NCI-H2171 treated with DMSO at 0.1 percent for 48 hours (cell line): ENCODE measurements around the gene LRPAP1.
"Not testable (repeated sequence)": the region's sequence is repeated elsewhere in the genome, so short reads cannot be mapped to it uniquely, and the experiment has no call there.

ENCODE experiments used
- DNase-seq: peaks from one replicate; lab custom pipeline; 2025; lab: John Stamatoyannopoulos, UW

Gene LRPAP1

GRCh38 chr4:3560465-3560864, 28.2 kb upstream of the LRPAP1 start:
- DNase-seq = not testable (repeated sequence)

- DNase-seq = not testable (repeated sequence)
These were observed 27.4 kb upstream of the LRPAP1 start for GRCh38 chr4:3559381-3560290.

- DNase-seq = not testable (repeated sequence)
These were observed 26.3 kb upstream of the LRPAP1 start for GRCh38 chr4:3558514-3558836.

GRCh38 chr4:3557676-3558513, 25.7 kb upstream of the LRPAP1 start:
- DNase-seq = not testable (repeated sequence)

GRCh38 chr4:3557088-3557492, 24.9 kb upstream of the LRPAP1 start:
- not testable (repeated sequence) for DNase-seq

GRCh38 chr4:3556244-3556867, 24.1 kb upstream of the LRPAP1 start:
- DNase-seq = not testable (repeated sequence)

GRCh38 chr4:3555459-3556070, 23.3 kb upstream of the LRPAP1 start:
- not testable (repeated sequence) for DNase-seq

- not testable (repeated sequence) for DNase-seq
These were observed 19.1 kb upstream of the LRPAP1 start for GRCh38 chr4:3551366-3551765.

- not testable (repeated sequence) for DNase-seq
These were observed 18.6 kb upstream of the LRPAP1 start for GRCh38 chr4:3550792-3551325.

GRCh38 chr4:3550041-3550440, 17.8 kb upstream of the LRPAP1 start:
- DNase-seq = not testable (repeated sequence)

- not testable (repeated sequence) for DNase-seq
These were observed 17.4 kb upstream of the LRPAP1 start for GRCh38 chr4:3549694-3550001.

- not testable (repeated sequence) for DNase-seq
These were observed 16.9 kb upstream of the LRPAP1 start for GRCh38 chr4:3548991-3549693.

GRCh38 chr4:3546721-3547120, 14.5 kb upstream of the LRPAP1 start:
- not testable (repeated sequence) for DNase-seq

GRCh38 chr4:3545351-3545750, 13.1 kb upstream of the LRPAP1 start:
- not testable (repeated sequence) for DNase-seq

- DNase-seq = not testable (repeated sequence)
These were observed 12.2 kb upstream of the LRPAP1 start for GRCh38 chr4:3544259-3545025.

GRCh38 chr4:3543415-3543814, 11.2 kb upstream of the LRPAP1 start:
- not testable (repeated sequence) for DNase-seq

GRCh38 chr4:3538906-3539305, 6.7 kb upstream of the LRPAP1 start:
- DNase-seq = not testable (repeated sequence)

- not testable (repeated sequence) for DNase-seq
These were observed 3.6 kb upstream of the LRPAP1 start for GRCh38 chr4:3535812-3536211.

- no peak for DNase-seq
These were observed 1.2 kb upstream of the LRPAP1 start for GRCh38 chr4:3533423-3533820.

GRCh38 chr4:3532751-3533422, 665 bp upstream of the LRPAP1 start:
- no peak for DNase-seq
